Measurements from ENCODE around the gene LHX3. TPM values are rescaled to one million over a fixed set of nuclear protein-coding genes. Genes with fewer than 3 reads are reported as not detected.

The LHX3 gene
- total and polyA plus RNA-seq, 8 donors: not detected

GRCh38 chr9:136171009-136171800 lies 33.7 kb downstream of the LHX3 start:
- no peaks in the 10 kb centered on the region for H3K27me3 ChIP-seq
- intact Hi-C loops (cut with DNase I): loop anchor here in 2 of 3 donors (10.0 kb wide), 2 partner anchors 104 to 114 kb away; no protein-coding TSS in a partner anchor
- no peak for TF ChIP-seq CTCF (IDR thresholded peaks at IDR 0.05)
- ATAC-seq: peak; percentile 69 to 77 (median 72)
- H3K4me3 ChIP-seq: no peak overlapping the region
- H3K27ac ChIP-seq: no peak overlapping the region
- H3K36me3 ChIP-seq: no peaks in the 10 kb centered on the region
- WGBS, 2 donors: 49 to 50% methylated on average over 15 to 16 of the region's 16 CpGs
- H3K9me3 ChIP-seq: no peaks in the 10 kb centered on the region
- no peaks in the 10 kb centered on the region for H3K4me1 ChIP-seq
- peak in 2 of 6 donors; percentile 10 to 56 for DNase-seq
- FAIRE-seq: no peak

- Histone ChIP-seq H3K4me1 (no peaks in the 10 kb centered on the region), H3K27me3 (no peaks in the 10 kb centered on the region), H3K27ac (no peak overlapping the region), H3K4me3 (no peak overlapping the region), H3K36me3 (no peaks in the 10 kb centered on the region), H3K9me3 (no peaks in the 10 kb centered on the region)
- WGBS, 2 donors: 22 to 24% methylated on average over 26 to 28 of the region's 28 CpGs
- peak; percentile 28 to 86 (median 66) for DNase-seq
- TF ChIP-seq CTCF (IDR thresholded peaks at IDR 0.05): peak; percentile 39 to 81 (median 76)
- no peak for FAIRE-seq
- ATAC-seq: peak; percentile 75 to 93 (median 90)
- intact Hi-C loops (cut with DNase I): loop anchor here in 2 of 3 donors (10.0 kb wide), 2 partner anchors 105 to 115 kb away; no protein-coding TSS in a partner anchor
Measured at GRCh38 chr9:136170006-136170901, 34.7 kb downstream of the LHX3 start.

- ATAC-seq: no peak
- Histone ChIP-seq H3K27ac (no peak overlapping the region), H3K9me3 (no peaks in the 10 kb centered on the region), H3K4me3 (no peak overlapping the region), H3K27me3 (no peaks in the 10 kb centered on the region), H3K4me1 (no peaks in the 10 kb centered on the region), H3K36me3 (no peaks in the 10 kb centered on the region)
- FAIRE-seq: no peak
- WGBS, 2 donors: 36 to 46% methylated on average over 6 of the region's 6 CpGs
- intact Hi-C loops (cut with DNase I): no loop called here
- DNase-seq: no peak
- no peak for TF ChIP-seq CTCF (IDR thresholded peaks at IDR 0.05)
Measured at GRCh38 chr9:136169495-136169894, 35.4 kb downstream of the LHX3 start.

- FAIRE-seq (no peak), ATAC-seq (no peak), DNase-seq (peak in 1 of 6 donors; percentile 1)
- Histone ChIP-seq H3K27me3 (no peaks in the 10 kb centered on the region), H3K9me3 (no peaks in the 10 kb centered on the region), H3K36me3 (no peaks in the 10 kb centered on the region), H3K4me3 (no peak overlapping the region), H3K4me1 (no peaks in the 10 kb centered on the region), H3K27ac (no peak overlapping the region)
- 51 to 63% methylated on average over 1 of the region's 1 CpG for WGBS, 2 donors
- intact Hi-C loops (cut with DNase I): no loop called here
- no peak for TF ChIP-seq CTCF (IDR thresholded peaks at IDR 0.05)
Measured at GRCh38 chr9:136163248-136163850, 41.6 kb downstream of the LHX3 start.
